Activated CD4-positive, alpha-beta T cell treated with anti-CD3 and anti-CD28 coated beads for 24 hours (primary cell): ENCODE measurements around the gene AXIN2.
A peak's percentile ranks its signal among the peaks of the same experiment; 100 is the strongest.

ENCODE experiments used
- DNase-seq, 2 donors: peaks; one replicate each; pipeline ENCODE4 v3.0.0-alpha.2; 2020; ENCODE audit warnings: low read depth in 2 of 2

The AXIN2 gene

GRCh38 chr17:65584604-65585521 lies 23.4 kb upstream of the AXIN2 start:
- no peak for DNase-seq

GRCh38 chr17:65583921-65584603 lies 22.6 kb upstream of the AXIN2 start:
- DNase-seq, result no peak

GRCh38 chr17:65576939-65577338 lies 15.5 kb upstream of the AXIN2 start:
- no peak for DNase-seq

GRCh38 chr17:65573282-65573602 lies 11.8 kb upstream of the AXIN2 start:
- no peak for DNase-seq

GRCh38 chr17:65572581-65573281 lies 11.3 kb upstream of the AXIN2 start:
- no peak for DNase-seq

GRCh38 chr17:65572186-65572580 lies 10.7 kb upstream of the AXIN2 start:
- DNase-seq, result no peak

- no peak for DNase-seq
Measured at GRCh38 chr17:65568918-65569317, 7.5 kb upstream of the AXIN2 start.

- no peak for DNase-seq
Measured at GRCh38 chr17:65567566-65567965, 6.1 kb upstream of the AXIN2 start.

- DNase-seq, result no peak
Measured at GRCh38 chr17:65565559-65565958, 4.1 kb upstream of the AXIN2 start.

GRCh38 chr17:65564793-65565192 lies 3.3 kb upstream of the AXIN2 start:
- no peak for DNase-seq

- no peak for DNase-seq
Measured at GRCh38 chr17:65562206-65562531, 721 bp upstream of the AXIN2 start.

- DNase-seq, result peak; percentile 58 to 59
Measured at GRCh38 chr17:65560628-65561451, 608 bp downstream of the AXIN2 start.

- DNase-seq, result no peak
Measured at GRCh38 chr17:65559804-65560627, 1.4 kb downstream of the AXIN2 start.

- no peak for DNase-seq
Measured at GRCh38 chr17:65559461-65559803, 2.0 kb downstream of the AXIN2 start.

- DNase-seq, result peak in 1 of 2 donors; percentile 13
Measured at GRCh38 chr17:65558683-65559460, 2.6 kb downstream of the AXIN2 start.

- no peak for DNase-seq
Measured at GRCh38 chr17:65558311-65558682, 3.2 kb downstream of the AXIN2 start.

GRCh38 chr17:65557349-65558310 lies 3.8 kb downstream of the AXIN2 start:
- DNase-seq, result no peak

- DNase-seq, result no peak
Measured at GRCh38 chr17:65556910-65557348, 4.5 kb downstream of the AXIN2 start.
